ENCODE measurements around the gene RAB7B. TPM values are rescaled to one million over a fixed set of nuclear protein-coding genes. Genes with fewer than 3 reads are reported as not detected.

The RAB7B gene
- polyA plus RNA-seq, 4 donors, result 2.2 to 11.2 (median 3.9) TPM

DNA sequence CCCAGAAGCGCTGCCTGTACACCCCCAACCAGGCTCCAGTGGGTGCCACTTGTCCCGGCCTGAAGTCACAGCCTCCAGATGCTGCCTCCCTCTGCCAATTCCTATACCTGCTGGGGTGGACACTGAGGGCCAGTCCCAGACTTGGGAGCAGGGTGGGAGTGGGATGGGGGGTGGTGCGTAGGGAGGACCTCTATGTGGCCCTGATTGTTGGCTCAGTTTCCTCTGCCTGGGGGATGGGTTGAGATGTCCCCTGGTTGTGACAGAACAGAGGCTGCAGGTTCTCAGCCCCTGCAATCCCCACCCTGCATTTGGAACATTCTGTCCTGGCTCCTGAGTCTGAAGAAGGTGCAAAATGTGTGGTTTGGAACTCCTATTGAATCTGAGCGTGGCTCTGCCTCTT lies 27.2 kb downstream of the RAB7B start:
- no peak for DNase-seq (ENCODE audit: low read depth in 4 of 4, low spot score in 3 of 4)

DNA sequence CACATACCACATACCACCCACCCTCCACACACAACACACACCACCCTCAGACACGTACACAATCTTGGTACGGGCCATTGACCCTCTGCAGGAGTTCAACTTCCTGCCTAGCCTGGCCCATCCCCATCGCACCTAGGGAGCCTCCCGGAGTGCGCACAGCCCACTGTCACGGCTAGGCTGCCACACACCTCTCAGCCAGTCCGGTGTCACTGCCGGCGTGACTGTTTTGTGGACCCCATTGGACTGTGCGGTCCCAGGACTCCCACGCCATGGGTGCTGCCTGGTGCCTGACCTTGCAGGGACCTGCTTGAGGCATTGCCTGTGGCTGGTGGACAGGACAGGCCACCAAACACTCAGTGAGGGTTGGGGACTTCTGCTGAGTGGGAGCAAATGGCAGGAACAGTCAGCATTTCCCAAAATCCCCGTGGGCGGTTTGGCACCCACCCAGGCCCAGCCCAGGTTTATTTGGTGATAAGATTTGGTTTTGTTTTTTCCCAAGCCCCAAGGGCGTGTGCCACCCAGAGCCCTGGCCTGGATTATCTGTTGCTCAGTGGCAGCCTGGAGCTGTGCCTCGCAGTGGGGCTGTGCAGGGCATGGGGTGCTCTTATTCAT lies 27.7 kb downstream of the RAB7B start:
- no peak for DNase-seq (ENCODE audit: low read depth in 4 of 4, low spot score in 3 of 4)

- DNase-seq (ENCODE audit: low read depth in 4 of 4, low spot score in 3 of 4), result no peak
Observed at GRCh38 chr1:205974712-205975111, 28.5 kb downstream of the RAB7B start.

DNA sequence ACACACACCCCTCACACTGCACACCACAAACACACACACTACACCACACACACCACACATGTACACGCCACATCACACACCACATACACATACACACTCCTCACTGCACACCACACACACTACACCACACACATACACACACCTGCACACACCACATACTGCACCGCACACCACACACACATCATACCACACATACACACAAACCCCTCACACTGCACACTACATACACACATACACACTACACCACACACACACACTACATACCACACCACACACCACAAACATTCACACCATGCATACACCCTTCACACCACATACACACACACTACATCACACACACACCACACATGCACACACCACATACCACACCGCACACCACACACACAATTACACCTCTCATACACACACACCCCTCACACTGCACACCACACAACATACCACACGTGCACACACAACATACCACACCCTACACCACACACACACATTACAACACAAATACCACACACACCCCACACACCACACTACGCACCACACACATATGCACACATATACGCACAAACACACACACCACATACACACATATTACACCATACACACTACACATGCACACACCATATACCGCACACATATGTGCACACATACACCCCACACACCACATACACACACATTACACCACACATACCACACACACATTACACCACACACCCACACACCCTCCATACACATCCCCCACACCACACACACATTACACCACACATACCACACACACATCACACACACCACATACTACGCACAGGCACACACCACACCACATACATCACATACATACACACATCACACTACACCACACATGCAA lies 29.6 kb downstream of the RAB7B start:
- DNase-seq (ENCODE audit: low read depth in 4 of 4, low spot score in 3 of 4), result no peak

DNA sequence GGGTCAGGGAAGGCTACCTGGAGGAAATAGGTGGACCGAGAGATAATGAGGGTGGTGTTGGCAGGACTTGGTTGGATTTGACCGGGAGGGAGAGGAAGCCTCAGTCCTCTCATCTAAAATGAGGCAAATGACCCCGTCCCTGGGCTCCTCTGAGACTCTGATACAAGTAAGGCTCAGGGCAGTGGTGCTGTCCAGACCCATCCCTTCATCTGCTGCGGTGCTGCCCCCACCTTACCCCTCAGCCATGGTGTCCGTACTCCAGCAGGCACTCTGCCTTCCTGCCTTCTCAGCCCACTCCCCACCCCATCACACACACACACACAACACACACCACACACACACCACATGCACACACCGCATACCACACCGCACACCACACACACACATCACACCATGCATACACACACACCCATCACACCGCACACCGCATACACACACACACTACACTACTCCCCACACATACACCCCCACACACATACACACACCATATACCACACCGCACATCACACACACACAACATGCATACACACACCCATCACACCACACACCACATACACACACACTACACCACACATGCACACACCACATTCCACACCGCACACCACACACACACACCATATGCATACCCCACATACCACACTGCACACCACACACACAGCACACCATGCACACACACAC lies 30.6 kb downstream of the RAB7B start:
- DNase-seq (ENCODE audit: low read depth in 4 of 4, low spot score in 3 of 4), result no peak

DNA sequence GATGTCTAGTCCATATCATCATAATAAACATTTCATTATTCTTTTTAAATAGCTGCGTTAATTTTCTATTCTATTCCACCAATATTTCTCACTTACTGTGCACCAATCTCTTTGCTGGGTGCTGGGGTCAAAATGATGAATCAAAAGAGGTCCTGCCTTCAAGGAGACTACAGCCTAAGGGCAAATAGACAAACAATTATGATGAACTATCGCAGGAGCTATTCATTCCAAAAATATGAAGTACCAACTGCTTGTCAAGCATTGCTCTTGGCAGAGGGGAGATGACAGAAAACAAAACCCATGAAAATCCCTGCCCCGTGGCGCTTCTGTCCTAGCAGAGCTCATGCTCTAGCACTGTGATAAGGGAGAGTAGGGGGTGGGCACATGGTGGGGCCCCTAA lies 31.1 kb downstream of the RAB7B start:
- no peak for DNase-seq (ENCODE audit: low read depth in 4 of 4, low spot score in 3 of 4)

- DNase-seq (ENCODE audit: low read depth in 4 of 4, low spot score in 3 of 4), result no peak
Observed at GRCh38 chr1:205971082-205971481, 32.1 kb downstream of the RAB7B start.

GRCh38 chr1:205970486-205970885 lies 32.7 kb downstream of the RAB7B start:
- DNase-seq (ENCODE audit: low read depth in 4 of 4, low spot score in 3 of 4), result no peak

DNA sequence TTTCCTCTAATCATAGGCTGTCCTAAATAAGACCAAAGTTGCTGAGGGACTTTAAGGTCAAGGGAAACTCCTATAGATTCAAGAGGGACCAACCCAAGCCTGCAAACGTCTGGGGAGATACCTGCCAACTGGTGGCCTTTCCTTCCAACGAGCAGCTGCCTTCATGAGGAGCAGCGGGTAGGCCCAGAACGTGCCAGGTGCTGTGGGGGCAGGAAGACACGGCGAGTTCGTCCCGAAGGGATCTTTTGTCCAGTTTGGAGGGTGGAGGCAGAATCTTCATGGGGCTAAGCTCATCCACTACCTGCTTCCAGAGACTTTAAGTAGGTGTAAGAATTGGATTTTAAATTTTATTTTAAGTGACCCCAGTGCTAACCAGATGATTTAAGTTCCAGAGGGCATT lies 34.0 kb downstream of the RAB7B start:
- DNase-seq (ENCODE audit: low read depth in 4 of 4, low spot score in 3 of 4), result no peak

GRCh38 chr1:205967554-205968335 lies 35.5 kb downstream of the RAB7B start:
- DNase-seq (ENCODE audit: low read depth in 4 of 4, low spot score in 3 of 4), result no peak

GRCh38 chr1:205965036-205965884 lies 37.9 kb downstream of the RAB7B start:
- no peak for DNase-seq (ENCODE audit: low read depth in 4 of 4, low spot score in 3 of 4)

DNA sequence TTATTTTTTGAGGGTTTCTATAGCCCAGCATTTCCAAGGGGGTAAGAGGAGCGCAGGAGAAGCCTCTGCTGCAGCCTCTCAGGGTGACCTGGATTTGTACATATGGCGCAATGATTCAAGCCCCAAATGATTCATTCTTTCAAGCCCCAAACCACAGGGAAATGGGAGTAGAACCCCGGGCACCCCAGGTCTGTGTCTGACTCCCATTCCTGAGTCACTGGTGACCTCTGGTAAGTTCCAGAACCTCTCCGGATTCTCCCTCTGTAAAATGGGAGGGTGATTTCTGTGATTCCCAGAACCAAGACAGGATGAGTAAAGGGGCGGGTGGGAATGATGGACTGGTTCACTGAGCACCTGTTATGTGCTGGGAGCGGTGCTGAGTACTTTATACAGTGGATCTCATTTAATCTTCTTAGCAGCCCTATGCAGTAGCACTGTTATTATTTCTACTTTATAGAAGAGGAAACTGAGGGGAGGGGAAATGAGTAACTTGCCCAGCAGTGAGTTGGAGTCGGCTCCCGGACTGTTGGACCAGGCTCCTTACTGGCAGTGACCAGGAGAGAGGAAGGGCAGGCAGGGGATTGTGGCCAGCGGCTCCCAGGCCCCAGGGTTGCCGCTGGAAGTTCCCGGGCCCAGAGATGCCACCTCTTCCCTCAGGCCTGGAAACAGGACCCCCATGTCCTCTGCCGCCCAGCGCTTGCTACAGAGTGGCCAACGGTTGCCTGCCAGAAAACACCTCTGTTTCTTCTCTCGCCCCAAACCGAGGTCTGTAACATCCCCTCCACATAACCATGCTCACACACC lies 39.6 kb downstream of the RAB7B start:
- DNase-seq (ENCODE audit: low read depth in 4 of 4, low spot score in 3 of 4), result no peak

GRCh38 chr1:205962821-205963221 lies 40.4 kb downstream of the RAB7B start:
- no peak for DNase-seq (ENCODE audit: low read depth in 4 of 4, low spot score in 3 of 4)

DNA sequence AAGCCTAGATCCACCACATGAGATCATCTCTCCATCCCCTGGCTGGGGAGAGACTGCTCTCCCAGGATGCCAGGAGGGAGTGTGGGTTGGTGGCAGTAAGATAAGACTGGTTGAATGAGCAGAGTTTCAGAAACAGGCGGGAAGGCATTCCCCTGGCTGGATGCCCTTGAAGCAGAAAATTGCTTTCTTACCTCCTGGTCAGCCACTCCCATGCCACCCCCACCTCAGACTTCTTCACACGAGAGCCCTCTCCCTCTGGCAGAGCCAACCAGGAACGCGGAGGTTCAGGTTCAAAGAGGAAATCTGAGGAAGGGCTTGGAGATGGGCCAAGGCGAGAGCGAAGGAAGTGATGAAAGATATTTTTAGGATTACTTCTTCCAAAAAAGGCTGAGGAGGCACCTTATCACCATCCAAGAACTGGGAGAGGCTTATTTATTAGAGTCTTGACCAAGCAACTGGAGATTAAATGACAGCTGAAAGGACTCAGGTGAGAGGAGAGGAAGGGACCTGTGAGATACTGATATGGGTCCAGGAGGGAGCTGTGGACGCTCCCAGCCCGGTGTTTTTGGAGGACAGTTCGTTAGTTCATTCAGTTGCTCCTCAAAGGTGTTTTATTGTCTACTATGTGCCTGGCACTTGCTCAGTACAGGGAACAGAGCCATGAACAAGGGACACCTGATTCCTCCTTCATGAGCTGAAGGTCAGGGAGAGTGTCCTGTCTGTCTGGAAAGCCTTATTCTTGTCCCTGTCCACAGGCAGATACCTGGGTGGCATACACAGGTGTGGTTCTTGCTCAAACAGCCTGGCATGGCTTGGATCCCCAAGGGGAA lies 41.0 kb downstream of the RAB7B start:
- no peak for DNase-seq (ENCODE audit: low read depth in 4 of 4, low spot score in 3 of 4)

GRCh38 chr1:205961405-205961804 lies 41.8 kb downstream of the RAB7B start:
- DNase-seq (ENCODE audit: low read depth in 4 of 4, low spot score in 3 of 4), result no peak

GRCh38 chr1:205959789-205960188 lies 43.4 kb downstream of the RAB7B start:
- DNase-seq (ENCODE audit: low read depth in 4 of 4, low spot score in 3 of 4), result no peak

- no peak for DNase-seq (ENCODE audit: low read depth in 4 of 4, low spot score in 3 of 4)
Observed at GRCh38 chr1:205955499-205955898, 47.7 kb downstream of the RAB7B start.

DNA sequence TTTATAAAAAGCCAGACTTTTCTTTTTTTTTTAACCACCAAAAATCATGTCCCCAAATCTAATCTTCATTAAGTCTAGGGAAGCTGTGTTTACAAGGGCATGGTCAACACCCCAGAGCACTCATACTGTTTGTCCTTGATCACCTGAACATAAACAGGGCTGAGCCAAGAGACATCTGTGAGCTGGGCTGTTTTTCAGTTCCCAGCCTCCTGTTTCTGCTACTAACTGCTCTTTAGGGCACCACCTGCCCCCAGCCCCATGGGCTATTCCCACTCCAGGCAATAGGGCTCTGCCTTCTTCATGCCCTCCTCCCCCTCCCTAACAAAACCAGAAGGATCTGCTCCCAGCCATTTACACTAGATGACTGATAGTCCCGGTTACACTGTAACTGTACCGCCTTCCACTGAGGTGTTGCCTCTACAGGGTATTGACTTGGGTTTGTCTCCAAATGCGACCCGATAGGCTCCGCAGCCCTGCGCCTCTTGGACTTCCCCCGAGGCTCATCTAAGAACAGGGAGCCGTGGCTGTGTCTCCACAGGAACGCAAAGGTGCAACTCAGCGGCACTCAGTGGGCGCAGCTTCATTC lies 48.3 kb downstream of the RAB7B start:
- DNase-seq (ENCODE audit: low read depth in 4 of 4, low spot score in 3 of 4), result no peak
